ENCODE results near the gene RHNO1.

RHNO1 gene

GRCh38 chr12:2877047-2877952 is at the start of gene RHNO1, which contains the start of gene FOXM1:
Gene RHNO1 (plus strand): TSS chr12:2877223. CDS start chr12:2885367, 8,144 bp downstream.
Gene FOXM1 (minus strand): TSS chr12:2877174. CDS start chr12:2874478, 2,696 bp downstream.
- DNase-seq (ENCODE audit: low read depth in 2 of 2) = peak; percentile 75 to 82

GRCh38 chr12:2829275-2829674 is 47.7 kb upstream of the RHNO1 start:
- no peak for DNase-seq (ENCODE audit: low read depth in 2 of 2)

- no peak for DNase-seq (ENCODE audit: low read depth in 2 of 2)
Observed at GRCh38 chr12:2832550-2833127, 44.4 kb upstream of the RHNO1 start.

- no peak for DNase-seq (ENCODE audit: low read depth in 2 of 2)
Observed at GRCh38 chr12:2833327-2833726, 43.7 kb upstream of the RHNO1 start.

GRCh38 chr12:2833810-2834209 is 43.2 kb upstream of the RHNO1 start:
- DNase-seq (ENCODE audit: low read depth in 2 of 2) = no peak

- no peak for DNase-seq (ENCODE audit: low read depth in 2 of 2)
Observed at GRCh38 chr12:2834581-2835491, 42.2 kb upstream of the RHNO1 start, which contains the start of gene NRIP2. Gene NRIP2 (minus strand): TSS chr12:2835035. CDS start chr12:2834983, 52 bp downstream.

GRCh38 chr12:2835691-2836403 is 41.2 kb upstream of the RHNO1 start:
- DNase-seq (ENCODE audit: low read depth in 2 of 2) = no peak

- no peak for DNase-seq (ENCODE audit: low read depth in 2 of 2)
Observed at GRCh38 chr12:2836574-2836973, 40.4 kb upstream of the RHNO1 start.

- no peak for DNase-seq (ENCODE audit: low read depth in 2 of 2)
Observed at GRCh38 chr12:2841056-2841650, 35.9 kb upstream of the RHNO1 start.

GRCh38 chr12:2842948-2843347 is 34.1 kb upstream of the RHNO1 start:
- no peak for DNase-seq (ENCODE audit: low read depth in 2 of 2)

- no peak for DNase-seq (ENCODE audit: low read depth in 2 of 2)
Observed at GRCh38 chr12:2844786-2845185, 32.2 kb upstream of the RHNO1 start.

GRCh38 chr12:2845280-2845679 is 31.7 kb upstream of the RHNO1 start:
- no peak for DNase-seq (ENCODE audit: low read depth in 2 of 2)

- DNase-seq (ENCODE audit: low read depth in 2 of 2) = no peak
Observed at GRCh38 chr12:2851931-2852330, 25.1 kb upstream of the RHNO1 start.

- no peak for DNase-seq (ENCODE audit: low read depth in 2 of 2)
Observed at GRCh38 chr12:2853626-2854025, 23.4 kb upstream of the RHNO1 start.

- DNase-seq (ENCODE audit: low read depth in 2 of 2) = no peak
Observed at GRCh38 chr12:2854669-2855453, 22.2 kb upstream of the RHNO1 start.

GRCh38 chr12:2855546-2855945 is 21.5 kb upstream of the RHNO1 start:
- DNase-seq (ENCODE audit: low read depth in 2 of 2) = no peak

GRCh38 chr12:2856051-2856450 is 21.0 kb upstream of the RHNO1 start:
- DNase-seq (ENCODE audit: low read depth in 2 of 2) = no peak

GRCh38 chr12:2857021-2857431 is 20.0 kb upstream of the RHNO1 start, which contains the start of gene TEX52:
Gene TEX52 (minus strand): TSS chr12:2857039. CDS start chr12:2857026, 13 bp downstream.
- no peak for DNase-seq (ENCODE audit: low read depth in 2 of 2)

GRCh38 chr12:2857576-2857975 is 19.4 kb upstream of the RHNO1 start:
- DNase-seq (ENCODE audit: low read depth in 2 of 2) = no peak

- no peak for DNase-seq (ENCODE audit: low read depth in 2 of 2)
Observed at GRCh38 chr12:2858334-2858733, 18.7 kb upstream of the RHNO1 start.
